MM.1S (cell line): Measurements from ENCODE around the gene TMEM59L.

ENCODE experiments used
- DNase-seq: peaks from one replicate; pipeline ENCODE4 v3.0.0-alpha.2; 2015
- H2AFZ ChIP-seq: fragments of 300-600 bp; sonication (generic); 2 replicates; pipeline ENCODE4 v1.6.0; 2016; ENCODE audit warnings: antibody characterized with exemption, low read length
- H3F3A ChIP-seq: fragments of 300-600 bp; sonication (generic); 2 replicates; pipeline ENCODE4 v1.6.1; 2016; ENCODE audit warnings: mild to moderate bottlenecking, antibody characterized with exemption, low read length, moderate library complexity, mixed read lengths; ENCODE audit not compliant: insufficient read depth
- H3K27ac ChIP-seq: fragments of 300-600 bp; sonication (generic); 2 replicates; pipeline ENCODE4 v1.5.1; 2016; ENCODE audit warnings: mild to moderate bottlenecking, low read length
- H3K27me3 ChIP-seq: fragments of 300-600 bp; sonication (generic); replicated peaks from 2 replicates; pipeline ENCODE4 v1.6.0; 2016; ENCODE audit warnings: low read length; ENCODE audit not compliant: insufficient read depth
- H3K36me3 ChIP-seq: fragments of 300-600 bp; sonication (generic); replicated peaks from 2 replicates; pipeline ENCODE4 v1.6.1; 2016; ENCODE audit warnings: mild to moderate bottlenecking, low read length, mixed read lengths; ENCODE audit not compliant: insufficient read depth
- H3K4me1 ChIP-seq: fragments of 300-600 bp; sonication (generic); 2 replicates; pipeline ENCODE4 v1.6.1; 2016; ENCODE audit warnings: low read length, mixed read lengths
- H3K4me2 ChIP-seq: fragments of 300-600 bp; sonication (generic); 2 replicates; pipeline ENCODE4 v1.6.0; 2016; ENCODE audit warnings: low read depth, low read length
- H3K4me3 ChIP-seq: fragments of 300-600 bp; sonication (generic); 2 replicates; pipeline ENCODE4 v1.5.1; 2016; ENCODE audit warnings: low read length, mixed read lengths
- H3K79me2 ChIP-seq: fragments of 300-600 bp; sonication (generic); 2 replicates; pipeline ENCODE4 v1.6.1; 2016; ENCODE audit warnings: mixed run types, low read length, mixed read lengths
- H3K9ac ChIP-seq: fragments of 300-600 bp; sonication (generic); 2 replicates; pipeline ENCODE4 v1.6.1; 2016; ENCODE audit warnings: low read length, mixed read lengths
- H3K9me2 ChIP-seq: fragments of 300-600 bp; sonication (generic); replicated peaks from 2 replicates; pipeline ENCODE4 v1.6.1; 2016; ENCODE audit warnings: mild to moderate bottlenecking, low read length, mixed read lengths; ENCODE audit not compliant: insufficient read depth
- H3K9me3 ChIP-seq: fragments of 300-600 bp; sonication (generic); replicated peaks from 2 replicates; pipeline ENCODE4 v1.6.1; 2016; ENCODE audit warnings: mild to moderate bottlenecking, low read length, mixed read lengths; ENCODE audit not compliant: insufficient read depth
- H4K20me1 ChIP-seq: fragments of 300-600 bp; sonication (generic); 2 replicates; pipeline ENCODE4 v1.6.1; 2016; ENCODE audit warnings: mild to moderate bottlenecking, low read length, moderate library complexity, mixed read lengths; ENCODE audit not compliant: insufficient read depth
- EZH2 ChIP-seq: fragments of 300-600 bp; sonication (generic); optimal IDR thresholded peaks from 2 replicates; pipeline ENCODE3; 2017; ENCODE audit warnings: low read depth, mild to moderate bottlenecking, antibody characterized with exemption, low read length, mixed read lengths
- EZH2phosphoT487 ChIP-seq: fragments of 300-600 bp; sonication (generic); IDR thresholded peaks from 2 replicates; pipeline ENCODE4 v1.6.1; 2018; ENCODE audit warnings: antibody characterized with exemption, low read length
- TF ChIP-seq, protein P1 (sequence below): fragments of 300-600 bp; sonication (generic); IDR thresholded peaks from 2 replicates; pipeline ENCODE4 v1.5.1; 2016; ENCODE audit warnings: antibody characterized with exemption, low read length, mixed read lengths

Gene TMEM59L

DNA sequence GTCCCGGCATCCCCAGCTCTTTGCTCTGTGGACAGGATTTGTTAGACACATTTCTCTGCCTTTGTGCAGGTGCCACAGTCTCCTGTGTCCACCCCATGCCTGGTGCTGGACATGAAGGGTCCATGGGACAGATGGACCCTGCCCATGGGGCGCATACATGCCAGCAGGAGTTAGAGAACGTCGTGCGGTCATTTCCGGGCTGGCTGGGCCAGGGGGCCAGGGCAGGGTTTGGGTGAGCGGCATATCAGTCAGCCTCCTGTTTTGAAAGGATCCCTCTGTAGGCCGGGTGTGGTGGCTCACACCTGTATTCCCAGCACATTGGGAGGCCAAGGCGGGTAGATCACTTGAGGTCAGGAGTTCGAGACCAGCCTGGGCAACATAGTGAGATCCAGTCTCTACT lies 35.1 kb downstream of the TMEM59L start:
- no peak overlapping the region for H3K4me3 ChIP-seq
- H3K4me2 ChIP-seq: no peak overlapping the region
- no peak for DNase-seq
- H4K20me1 ChIP-seq: no peaks in the 10 kb centered on the region
- no peaks in the 10 kb centered on the region for H3K9me3 ChIP-seq
- H3K9ac ChIP-seq: no peak overlapping the region
- no peaks in the 10 kb centered on the region for H3F3A ChIP-seq
- H3K9me2 ChIP-seq: no peaks in the 10 kb centered on the region
- TF ChIP-seq, protein P1, sequence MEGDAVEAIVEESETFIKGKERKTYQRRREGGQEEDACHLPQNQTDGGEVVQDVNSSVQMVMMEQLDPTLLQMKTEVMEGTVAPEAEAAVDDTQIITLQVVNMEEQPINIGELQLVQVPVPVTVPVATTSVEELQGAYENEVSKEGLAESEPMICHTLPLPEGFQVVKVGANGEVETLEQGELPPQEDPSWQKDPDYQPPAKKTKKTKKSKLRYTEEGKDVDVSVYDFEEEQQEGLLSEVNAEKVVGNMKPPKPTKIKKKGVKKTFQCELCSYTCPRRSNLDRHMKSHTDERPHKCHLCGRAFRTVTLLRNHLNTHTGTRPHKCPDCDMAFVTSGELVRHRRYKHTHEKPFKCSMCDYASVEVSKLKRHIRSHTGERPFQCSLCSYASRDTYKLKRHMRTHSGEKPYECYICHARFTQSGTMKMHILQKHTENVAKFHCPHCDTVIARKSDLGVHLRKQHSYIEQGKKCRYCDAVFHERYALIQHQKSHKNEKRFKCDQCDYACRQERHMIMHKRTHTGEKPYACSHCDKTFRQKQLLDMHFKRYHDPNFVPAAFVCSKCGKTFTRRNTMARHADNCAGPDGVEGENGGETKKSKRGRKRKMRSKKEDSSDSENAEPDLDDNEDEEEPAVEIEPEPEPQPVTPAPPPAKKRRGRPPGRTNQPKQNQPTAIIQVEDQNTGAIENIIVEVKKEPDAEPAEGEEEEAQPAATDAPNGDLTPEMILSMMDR: no peak
- TF ChIP-seq EZH2: no peak
- no peak for TF ChIP-seq EZH2phosphoT487
- no peaks in the 10 kb centered on the region for H3K36me3 ChIP-seq
- H3K27ac ChIP-seq: no peak overlapping the region
- H3K79me2 ChIP-seq: peaks cover 21% of the 10 kb centered on the region
- no peak overlapping the region for H2AFZ ChIP-seq
- H3K4me1 ChIP-seq: no peaks in the 10 kb centered on the region
- no peaks in the 10 kb centered on the region for H3K27me3 ChIP-seq

DNA sequence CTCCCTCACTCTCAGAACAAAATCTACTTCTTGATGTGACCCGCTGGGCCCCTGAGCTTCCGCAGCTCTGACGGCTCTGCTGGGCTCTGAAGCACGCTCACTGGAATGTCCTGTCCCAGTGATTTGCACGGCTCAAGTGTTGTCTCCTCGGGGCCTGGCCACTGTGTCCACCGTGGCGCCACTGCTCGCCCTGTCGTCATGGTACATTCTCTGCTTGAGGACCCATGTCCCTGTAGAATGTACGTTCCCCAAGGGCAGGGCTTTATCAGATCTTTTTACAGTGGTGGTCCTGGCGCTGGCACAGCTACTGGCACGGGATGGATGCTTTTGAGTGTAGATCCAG lies 36.3 kb downstream of the TMEM59L start:
- Histone ChIP-seq H3K9me2 (no peaks in the 10 kb centered on the region), H3K4me1 (no peaks in the 10 kb centered on the region), H4K20me1 (no peaks in the 10 kb centered on the region), H3K36me3 (no peaks in the 10 kb centered on the region), H3F3A (no peaks in the 10 kb centered on the region), H3K79me2 (peaks cover 17% of the 10 kb centered on the region), H3K9me3 (no peaks in the 10 kb centered on the region), H3K4me2 (no peak overlapping the region), H3K27me3 (no peaks in the 10 kb centered on the region), H3K27ac (no peak overlapping the region), H3K4me3 (no peak overlapping the region), H2AFZ (no peak overlapping the region), H3K9ac (no peak overlapping the region)
- no peak for DNase-seq
- TF ChIP-seq EZH2phosphoT487: no peak
- no peak for TF ChIP-seq EZH2
- TF ChIP-seq, protein P1: no peak

DNA sequence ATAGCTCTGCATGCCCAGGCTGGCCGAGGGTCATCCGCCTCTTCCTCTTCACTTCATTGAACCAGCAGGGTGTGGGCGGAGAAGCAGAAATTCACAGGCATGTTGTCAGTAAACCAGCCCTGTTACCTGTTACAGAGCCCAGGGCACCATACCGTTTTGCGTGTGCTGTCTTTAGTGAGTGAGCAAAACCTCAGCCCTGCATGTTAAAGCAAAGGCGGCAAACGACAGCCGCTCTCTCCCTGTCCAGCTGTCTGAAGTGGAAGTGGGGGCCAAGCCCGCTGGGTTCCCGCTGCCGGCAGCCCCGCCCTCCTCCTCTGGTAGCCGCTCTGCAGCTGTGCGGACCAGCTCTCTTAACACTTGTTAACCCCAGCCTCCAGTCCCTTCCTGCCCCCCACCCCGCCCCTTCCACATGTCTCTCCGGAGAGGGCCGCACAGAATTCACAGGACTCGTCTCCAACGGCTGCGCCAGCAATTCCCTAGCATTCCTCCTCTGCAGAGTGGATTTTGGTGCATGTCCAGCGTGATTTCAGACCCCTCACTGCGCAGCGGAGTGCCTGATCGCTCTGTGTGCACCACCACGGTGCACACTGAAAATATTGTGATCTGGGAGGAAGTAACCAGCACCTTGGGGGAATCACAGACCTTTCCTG lies 36.8 kb downstream of the TMEM59L start:
- H3K79me2 ChIP-seq: peaks cover 11% of the 10 kb centered on the region; the same call in 1 of the 2 replicates
- H3K4me1 ChIP-seq: no peaks in the 10 kb centered on the region
- no peak overlapping the region for H3K4me2 ChIP-seq

More for the DNA sequence above, 36.8 kb downstream of the TMEM59L start:
- no peaks in the 10 kb centered on the region for H3K36me3 ChIP-seq
- H3K27ac ChIP-seq: no peak overlapping the region
- no peaks in the 10 kb centered on the region for H3K9me2 ChIP-seq
- no peak overlapping the region for H2AFZ ChIP-seq
- no peaks in the 10 kb centered on the region for H3K27me3 ChIP-seq
- no peak for DNase-seq
- H3K9me3 ChIP-seq: no peaks in the 10 kb centered on the region
- no peak overlapping the region for H3K4me3 ChIP-seq
- H3F3A ChIP-seq: no peaks in the 10 kb centered on the region
- H4K20me1 ChIP-seq: no peaks in the 10 kb centered on the region
- TF ChIP-seq EZH2phosphoT487 (no peak), EZH2 (no peak)
- TF ChIP-seq, protein P1: no peak
- no peak overlapping the region for H3K9ac ChIP-seq
